Inflammatory macrophage treated with lipopolysaccharide for 4 hours (primary cell): ENCODE measurements around the gene MAPK10.
"Not testable (repeated sequence)": the region's sequence is repeated elsewhere in the genome, so short reads cannot be mapped to it uniquely, and the experiment has no call there.

Experiments used
- DNase-seq: peaks from one replicate; pipeline ENCODE4 v3.0.0-alpha.2; 2020

MAPK10 gene

DNA sequence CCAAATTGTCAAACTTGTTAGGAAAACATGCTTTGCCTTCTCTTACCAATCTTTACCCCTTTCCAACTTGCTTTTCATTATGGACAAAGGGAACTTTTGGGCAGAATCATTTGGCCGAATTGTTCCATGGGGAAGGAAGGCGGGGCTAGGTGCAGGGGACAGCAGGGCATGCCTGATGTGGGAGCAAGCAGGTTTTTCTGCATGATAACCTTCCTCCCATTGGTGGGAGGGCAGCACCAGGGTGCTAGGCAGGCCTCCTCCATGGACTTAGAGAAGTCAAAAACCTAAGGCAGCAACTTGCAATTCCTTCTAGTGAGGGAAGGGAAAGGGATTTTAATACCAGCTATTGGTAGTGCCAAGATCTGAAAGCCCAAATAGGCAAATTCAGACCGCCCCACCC lies 260.5 kb downstream of the MAPK10 start:
- no peak for DNase-seq

- DNase-seq: no peak
Observed at GRCh38 chr4:86098691-86099090, 261.2 kb downstream of the MAPK10 start.

- peak; percentile 13 for DNase-seq
Observed at GRCh38 chr4:86096373-86096772, 263.5 kb downstream of the MAPK10 start.

DNA sequence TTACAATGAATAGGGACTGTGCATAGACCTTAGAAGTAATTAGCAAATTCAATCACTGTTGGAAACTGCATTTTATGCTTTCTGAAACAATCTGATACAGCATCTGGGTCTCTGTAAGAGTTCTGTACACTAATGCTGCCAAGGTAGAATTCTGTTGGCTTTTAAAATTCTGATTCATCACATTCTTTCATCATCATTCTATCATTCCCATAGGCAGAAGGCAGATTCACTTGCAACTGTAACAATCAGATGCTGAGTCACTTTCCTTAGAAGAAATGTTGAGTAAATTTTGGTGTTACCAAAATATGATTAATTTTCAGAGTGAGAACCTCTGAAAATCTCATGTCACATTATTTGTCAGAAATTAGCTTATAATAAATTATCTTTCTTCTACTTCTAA lies 267.2 kb downstream of the MAPK10 start:
- peak; percentile 22 for DNase-seq

DNA sequence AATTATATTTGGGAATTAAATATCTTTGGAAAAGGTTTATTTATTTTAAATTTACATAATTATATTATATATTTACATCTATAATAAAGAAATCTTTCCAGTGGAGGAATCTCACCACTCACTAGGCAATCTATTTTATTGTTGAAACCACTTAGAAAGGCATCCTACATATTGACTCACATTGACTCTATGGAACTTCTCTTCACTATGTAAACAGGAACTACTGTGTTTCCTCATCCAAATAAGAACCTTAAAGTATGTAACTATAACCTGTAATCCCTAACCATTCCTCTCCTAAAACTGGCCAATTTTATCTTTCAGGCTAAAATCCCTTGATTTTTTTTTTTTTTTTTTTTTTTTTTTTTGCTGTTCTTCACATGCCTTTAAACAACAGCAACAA lies 268.7 kb downstream of the MAPK10 start:
- peak; percentile 4 for DNase-seq

GRCh38 chr4:86089781-86090323 lies 270.0 kb downstream of the MAPK10 start:
- no peak for DNase-seq

DNA sequence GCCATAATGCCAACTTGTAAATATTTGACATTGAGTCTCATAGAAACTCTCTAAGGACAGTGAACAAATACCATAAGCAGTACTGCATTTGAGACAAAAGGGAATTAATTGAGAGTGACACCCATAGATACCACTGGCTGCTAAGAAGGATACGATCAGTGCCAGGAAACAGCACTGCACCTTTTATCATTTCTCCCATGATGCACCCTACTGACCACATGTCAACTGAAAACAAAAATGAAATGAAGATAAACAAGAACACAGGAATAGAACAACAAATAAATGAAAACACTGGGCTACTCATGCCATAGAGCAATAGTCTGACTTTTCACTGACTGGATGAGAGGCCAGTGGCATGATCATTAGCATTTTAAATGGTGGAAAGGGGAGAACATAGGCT lies 270.8 kb downstream of the MAPK10 start:
- no peak for DNase-seq

- not testable (repeated sequence) for DNase-seq
Observed at GRCh38 chr4:86075796-86076195, 284.1 kb downstream of the MAPK10 start.

DNA sequence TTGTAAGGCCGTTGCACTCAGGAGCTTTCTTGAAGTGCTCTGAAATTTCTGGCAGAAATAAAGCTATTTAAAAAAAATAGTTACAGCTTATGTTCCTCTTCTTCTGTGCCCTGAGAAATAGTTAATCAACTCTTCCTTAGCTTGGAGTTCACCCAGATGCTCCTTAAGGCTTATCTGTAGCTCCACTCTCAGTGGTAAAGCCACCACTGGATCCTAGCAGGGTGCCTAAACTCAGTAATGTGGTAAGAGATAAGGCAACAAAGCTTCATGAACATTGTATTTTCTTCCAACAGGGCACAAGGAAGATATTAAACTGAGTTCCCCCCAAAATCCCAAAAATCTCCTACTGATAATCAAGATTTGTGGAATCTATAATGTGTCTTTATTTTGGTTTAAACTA lies 299.5 kb downstream of the MAPK10 start:
- DNase-seq: no peak

DNA sequence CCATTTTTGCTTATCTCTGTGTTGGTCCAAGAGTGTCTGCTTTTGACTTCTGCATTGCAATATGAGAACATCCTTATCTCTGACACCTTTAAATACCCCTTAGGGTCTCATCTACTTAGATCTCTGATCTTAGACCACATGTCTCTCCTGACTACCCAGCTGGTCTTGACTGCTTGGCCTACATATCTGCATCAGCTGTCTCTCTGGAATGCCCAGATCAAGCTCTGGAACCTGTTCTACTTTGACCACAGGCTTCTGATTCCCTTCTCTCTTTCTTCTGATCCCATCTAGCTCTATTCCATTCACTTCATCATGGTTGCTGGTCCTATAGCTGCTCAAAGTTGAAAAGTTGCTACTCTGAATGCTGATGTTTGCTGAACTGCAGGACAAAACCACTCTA lies 301.2 kb downstream of the MAPK10 start:
- DNase-seq: no peak

GRCh38 chr4:86055898-86056297 lies 304.0 kb downstream of the MAPK10 start:
- no peak for DNase-seq

DNA sequence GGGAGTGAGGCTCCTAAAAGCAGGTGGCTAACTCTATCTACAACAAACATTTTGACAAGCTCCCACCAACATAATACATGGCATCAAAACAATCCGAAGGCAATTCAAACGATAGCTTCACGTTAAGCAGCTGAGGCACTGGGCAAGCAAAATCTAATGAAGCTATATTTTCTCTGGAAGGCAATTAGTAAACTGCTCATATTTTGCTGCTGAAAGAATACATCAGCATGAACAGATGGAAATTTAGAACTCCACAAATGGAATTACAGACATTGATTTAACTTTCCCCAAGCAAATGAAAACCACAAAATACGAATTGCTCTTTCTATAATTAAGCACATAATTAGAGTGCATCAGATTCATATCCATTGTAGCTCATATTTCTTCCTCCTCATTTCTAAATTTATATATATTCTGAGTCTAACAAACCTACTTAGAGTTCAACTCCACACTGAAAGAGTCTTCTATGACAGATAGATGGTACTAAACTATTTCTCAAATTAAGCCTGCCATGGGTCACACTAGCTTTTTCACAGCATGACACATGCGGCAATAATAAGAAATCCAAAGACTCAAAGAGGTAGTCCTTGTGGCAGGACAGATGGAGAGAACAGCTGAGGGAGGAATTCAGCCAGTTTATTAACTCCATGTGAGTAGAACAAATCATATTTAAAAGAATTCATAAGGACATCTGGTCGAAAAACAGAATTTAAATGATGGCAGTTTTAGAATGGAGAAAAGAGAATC lies 305.4 kb downstream of the MAPK10 start:
- DNase-seq: no peak

- no peak for DNase-seq
Observed at GRCh38 chr4:86050496-86050895, 309.4 kb downstream of the MAPK10 start.

DNA sequence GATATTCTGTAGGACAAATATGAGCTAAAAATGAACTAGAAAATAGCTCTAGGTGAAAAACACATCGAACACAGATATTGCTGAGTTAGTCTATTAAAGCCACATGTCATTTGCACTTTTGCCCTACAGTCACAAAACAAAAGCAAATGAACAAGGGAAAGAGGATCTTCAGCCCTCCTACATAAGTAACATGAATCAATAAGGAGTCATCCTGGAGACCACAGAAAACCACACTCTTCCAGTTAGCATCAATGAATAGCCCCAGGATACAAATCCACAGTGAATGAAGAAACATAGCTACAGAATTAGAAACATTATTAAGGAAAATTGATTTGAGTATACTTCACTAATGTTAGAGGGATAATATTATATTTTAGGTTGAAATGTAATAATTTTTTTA lies 311.4 kb downstream of the MAPK10 start:
- peak; percentile 6 for DNase-seq

DNA sequence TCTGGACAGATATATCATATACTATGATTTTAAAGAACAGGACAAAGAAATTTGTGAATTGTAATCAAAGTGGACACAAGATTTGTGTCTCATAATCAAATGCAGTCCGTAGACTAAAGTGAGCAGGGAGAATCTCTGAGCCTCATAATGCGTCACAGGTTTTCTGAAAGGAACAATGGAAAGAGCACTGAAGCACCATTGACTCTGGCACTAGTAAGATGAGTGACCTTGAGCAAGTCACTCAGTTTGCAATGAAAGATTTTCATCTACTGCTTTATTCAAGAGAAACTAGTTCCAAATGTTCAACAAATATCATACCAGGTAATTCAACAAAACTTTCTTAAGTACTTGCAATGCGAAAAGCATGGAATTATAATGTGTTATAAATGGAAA lies 315.3 kb downstream of the MAPK10 start:
- DNase-seq: no peak

DNA sequence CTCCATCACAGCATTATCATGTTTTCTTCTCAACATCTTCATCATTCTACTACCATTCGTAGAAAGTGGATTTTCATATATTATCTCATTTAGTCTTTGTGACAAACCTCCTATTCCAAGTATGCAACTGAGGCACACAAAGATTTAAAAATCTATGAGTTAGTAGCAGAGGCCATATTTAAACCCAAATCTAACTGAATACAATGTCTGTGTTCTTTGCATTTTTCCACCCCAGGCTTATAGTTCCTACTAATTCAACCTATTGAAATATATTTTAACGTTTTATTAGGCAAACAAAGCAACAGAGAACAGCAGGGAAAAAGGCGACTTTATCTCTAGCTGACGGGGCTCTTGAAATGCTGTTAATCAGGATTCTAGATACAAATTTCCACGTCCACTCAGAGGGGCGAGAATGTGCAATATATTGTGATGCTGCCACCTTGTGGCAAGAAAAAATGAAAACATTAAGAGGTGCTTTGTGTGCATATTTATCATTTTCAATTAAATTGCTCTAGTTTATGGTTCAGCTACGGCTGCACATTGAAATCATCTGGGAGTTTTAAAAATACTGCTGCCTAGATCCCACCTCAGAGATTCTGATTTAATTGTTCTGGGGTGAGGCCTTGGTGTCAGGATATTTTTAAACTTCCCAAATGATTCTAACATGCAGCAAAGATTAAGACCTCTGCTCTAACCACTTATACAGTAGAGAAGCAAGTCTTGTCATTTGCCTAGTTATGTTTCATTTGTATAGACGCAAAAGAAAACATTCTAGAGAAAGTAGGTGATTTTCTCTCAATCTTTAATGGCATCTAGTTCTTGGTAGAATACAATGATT lies 315.9 kb downstream of the MAPK10 start:
- peak; percentile 39 for DNase-seq

- DNase-seq: no peak
Observed at GRCh38 chr4:86038037-86038436, 321.8 kb downstream of the MAPK10 start.

- no peak for DNase-seq
Observed at GRCh38 chr4:86036736-86037135, 323.1 kb downstream of the MAPK10 start.

DNA sequence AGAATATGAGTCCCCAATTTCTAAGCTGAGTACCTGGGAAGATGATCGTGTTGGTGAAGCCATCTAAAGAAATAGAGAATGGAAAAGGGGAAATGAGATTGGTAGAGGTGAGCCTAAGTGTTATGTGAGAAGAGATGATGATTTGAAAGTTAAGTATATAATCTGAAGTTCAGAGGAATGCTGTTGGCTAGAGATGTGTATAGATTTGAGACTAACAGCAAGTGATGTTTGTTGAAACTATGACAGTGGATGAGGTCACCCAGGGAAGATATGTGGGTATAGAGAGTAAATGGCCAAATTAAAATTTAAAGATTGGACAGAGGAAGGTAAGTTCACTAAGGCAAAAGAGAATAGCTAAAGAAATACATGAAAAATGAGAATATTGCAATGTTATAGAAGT lies 324.2 kb downstream of the MAPK10 start:
- DNase-seq: no peak

- DNase-seq: no peak
Observed at GRCh38 chr4:86034616-86035015, 325.2 kb downstream of the MAPK10 start.

DNA sequence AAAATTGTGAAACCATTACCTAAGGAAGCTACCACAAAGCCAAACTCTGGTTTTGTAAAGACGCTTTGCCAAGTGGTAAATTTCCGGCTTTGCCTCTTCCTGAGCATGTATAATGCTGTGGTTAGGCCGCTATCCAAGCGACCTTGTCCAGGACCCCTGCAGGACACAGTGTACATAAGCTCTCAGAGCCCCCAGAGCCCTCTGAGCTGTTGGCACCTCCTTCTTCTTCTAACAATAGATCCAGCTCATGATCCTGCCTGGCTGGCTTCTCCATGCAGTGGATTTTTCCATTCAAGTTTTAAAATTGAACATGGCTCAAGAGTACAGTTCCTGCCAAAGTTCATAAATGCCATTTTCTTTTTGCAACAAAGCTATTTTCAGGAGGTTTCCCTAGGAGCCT lies 326.7 kb downstream of the MAPK10 start:
- DNase-seq: no peak

DNA sequence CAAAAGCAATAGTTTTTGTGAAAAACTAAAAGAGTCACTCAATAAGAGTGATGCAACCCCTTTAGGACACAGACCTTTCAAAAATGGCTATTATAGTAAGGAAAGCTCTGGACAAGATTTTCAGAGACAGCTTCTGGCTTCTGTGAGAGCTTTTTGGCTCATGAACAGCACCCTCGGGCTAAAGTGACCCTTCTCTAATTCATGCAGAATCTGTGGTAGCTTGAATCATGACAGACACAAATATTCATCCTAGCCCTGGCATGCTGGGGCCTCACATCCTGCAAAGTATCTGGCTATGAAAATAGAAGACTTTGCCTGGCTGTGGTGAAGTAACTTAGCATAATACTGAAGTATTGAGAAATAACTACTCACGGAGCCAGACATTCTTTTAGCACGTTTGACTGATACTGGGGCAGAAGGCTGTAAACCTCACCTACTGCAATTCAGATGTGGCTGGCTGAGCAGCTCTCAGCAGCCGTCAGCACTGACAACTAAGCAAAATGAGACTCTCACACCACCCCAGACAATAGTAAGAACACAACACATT lies 327.3 kb downstream of the MAPK10 start:
- no peak for DNase-seq

DNA sequence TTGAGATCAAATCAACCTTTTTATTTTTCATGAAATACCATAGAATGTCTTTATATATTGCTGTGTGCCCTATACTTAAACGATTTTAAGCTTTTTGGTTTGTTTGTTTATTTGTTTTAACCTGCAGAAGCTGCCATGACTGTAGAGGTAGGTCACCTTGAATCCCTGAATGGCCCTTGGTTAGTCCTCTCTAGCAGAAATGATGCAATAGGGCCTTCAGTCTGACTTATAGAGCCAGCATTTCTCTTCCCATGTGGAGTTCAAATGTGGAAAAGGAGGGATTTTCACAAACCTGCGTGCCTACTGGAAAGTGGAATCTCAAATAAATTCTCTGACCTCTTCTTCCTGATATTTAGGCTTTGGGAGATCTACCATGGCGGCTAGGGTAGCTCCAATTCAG lies 327.9 kb downstream of the MAPK10 start:
- DNase-seq: no peak

DNA sequence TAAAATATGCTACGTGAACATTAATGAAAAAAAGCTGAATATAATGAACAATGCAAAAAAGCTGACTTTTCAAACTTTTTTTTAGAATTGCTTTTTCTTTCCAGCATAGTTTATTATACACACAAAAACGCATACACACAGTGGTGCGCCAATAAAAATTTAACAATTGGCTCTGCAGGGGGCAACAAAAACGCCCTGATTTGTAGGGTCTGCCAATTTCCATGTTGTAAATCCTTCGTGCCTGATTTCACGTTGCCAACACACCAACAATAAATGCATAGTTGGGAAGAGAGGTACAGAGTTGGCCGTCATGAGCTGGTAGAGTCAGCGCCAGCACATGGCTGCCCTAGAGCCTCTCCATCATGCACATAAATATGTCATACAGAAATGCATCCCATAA lies 333.1 kb downstream of the MAPK10 start:
- DNase-seq: no peak
